Activated CD8-positive, alpha-beta memory T cell treated with anti-CD3 and anti-CD28 coated beads, Interleukin-2, amount 50 U/mL, for 48 hours (primary cell): ENCODE results near the gene MSMO1.
"Not testable (repeated sequence)": the region's sequence is repeated elsewhere in the genome, so short reads cannot be mapped to it uniquely, and the experiment has no call there.

Experiments
- DNase-seq: peaks from one replicate; pipeline ENCODE4 v3.0.0-alpha.2; 2020

The MSMO1 gene

GRCh38 chr4:165327211-165328100, at the start of gene MSMO1:
TSS of gene MSMO1 (plus strand) at chr4:165327669. CDS start at chr4:165333371, 5,702 bp downstream.
- peak; percentile 97 for DNase-seq

GRCh38 chr4:165279531-165279930, 47.9 kb upstream of the MSMO1 start:
- not testable (repeated sequence) for DNase-seq

- DNase-seq = not testable (repeated sequence)
Measured at GRCh38 chr4:165284697-165285096, 42.8 kb upstream of the MSMO1 start.

- not testable (repeated sequence) for DNase-seq
Measured at GRCh38 chr4:165286619-165287340, 40.7 kb upstream of the MSMO1 start.

- DNase-seq = no peak
Measured at GRCh38 chr4:165288226-165288625, 39.2 kb upstream of the MSMO1 start.

GRCh38 chr4:165288639-165289422, 38.6 kb upstream of the MSMO1 start:
- DNase-seq = no peak

GRCh38 chr4:165289423-165289785, 38.1 kb upstream of the MSMO1 start:
- DNase-seq = no peak

- DNase-seq = no peak
Measured at GRCh38 chr4:165293061-165293460, 34.4 kb upstream of the MSMO1 start.

GRCh38 chr4:165293927-165294649, 33.4 kb upstream of the MSMO1 start:
- DNase-seq = no peak

- DNase-seq = no peak
Measured at GRCh38 chr4:165294907-165295306, 32.6 kb upstream of the MSMO1 start.

GRCh38 chr4:165297626-165298025, 29.8 kb upstream of the MSMO1 start:
- DNase-seq = no peak

- DNase-seq = no peak
Measured at GRCh38 chr4:165299399-165300060, 27.9 kb upstream of the MSMO1 start.

GRCh38 chr4:165301833-165302232, 25.6 kb upstream of the MSMO1 start:
- no peak for DNase-seq

GRCh38 chr4:165302658-165303057, 24.8 kb upstream of the MSMO1 start:
- no peak for DNase-seq

GRCh38 chr4:165308166-165308565, 19.3 kb upstream of the MSMO1 start:
- no peak for DNase-seq

- DNase-seq = no peak
Measured at GRCh38 chr4:165308606-165309005, 18.9 kb upstream of the MSMO1 start.

- no peak for DNase-seq
Measured at GRCh38 chr4:165309456-165309855, 18.0 kb upstream of the MSMO1 start.

- DNase-seq = no peak
Measured at GRCh38 chr4:165312506-165312905, 15.0 kb upstream of the MSMO1 start.

GRCh38 chr4:165319030-165319429, 8.4 kb upstream of the MSMO1 start:
- no peak for DNase-seq

- no peak for DNase-seq
Measured at GRCh38 chr4:165319509-165319908, 8.0 kb upstream of the MSMO1 start.

- no peak for DNase-seq
Measured at GRCh38 chr4:165324236-165324917, 3.1 kb upstream of the MSMO1 start.
